Measurements from ENCODE around the gene CDK5RAP2. TPM values are rescaled to one million over a fixed set of nuclear protein-coding genes. Genes with fewer than 3 reads are reported as not detected.
A peak's percentile ranks its signal among the peaks of the same experiment; 100 is the strongest.

CDK5RAP2 gene
- total RNA-seq, 6 experiments from 2014 or later, result 28.4 to 40.8 (median 36.8) TPM

- peaks cover 23% of the 10 kb centered on the region for H3K4me1 Mint-ChIP-seq (ENCODE audit: low read depth)
- no peaks in the 10 kb centered on the region for H3K9me3 Mint-ChIP-seq
- no peaks in the 10 kb centered on the region; the same call in 1 of the 2 replicates for H3K27me3 Mint-ChIP-seq (ENCODE audit: insufficient read depth)
- H3K4me3 Mint-ChIP-seq, result no peak overlapping the region
- peaks cover 32% of the 10 kb centered on the region for H3K36me3 Mint-ChIP-seq (ENCODE audit: low read depth)
- no peak for DNase-seq
- no peak for TF ChIP-seq CTCF (IDR thresholded peaks at IDR 0.05)
- 0 out of 2 replicates have a peak overlapping the region, but pooled peaks have one; percentile 18 for H3K27ac Mint-ChIP-seq
These were observed 169.0 kb downstream of the CDK5RAP2 start for GRCh38 chr9:120410925-120411501.

- Mint-ChIP-seq H3K36me3 (ENCODE audit: low read depth) (peaks cover 27% of the 10 kb centered on the region), H3K9me3 (no peaks in the 10 kb centered on the region), H3K27ac (no peak overlapping the region), H3K27me3 (ENCODE audit: insufficient read depth) (no peaks in the 10 kb centered on the region; the same call in 1 of the 2 replicates), H3K4me1 (ENCODE audit: low read depth) (peaks cover 39% of the 10 kb centered on the region), H3K4me3 (no peak overlapping the region)
- TF ChIP-seq CTCF (IDR thresholded peaks at IDR 0.05), result no peak
- no peak for DNase-seq
These were observed 171.2 kb downstream of the CDK5RAP2 start for GRCh38 chr9:120408680-120409258.

GRCh38 chr9:120405860-120406259 lies 174.1 kb downstream of the CDK5RAP2 start:
- Mint-ChIP-seq H3K9me3 (no peaks in the 10 kb centered on the region), H3K36me3 (ENCODE audit: low read depth) (peaks cover 44% of the 10 kb centered on the region)

GRCh38 chr9:120405134-120405533 lies 174.8 kb downstream of the CDK5RAP2 start:
- H3K4me1 Mint-ChIP-seq (ENCODE audit: low read depth), result peaks cover 35% of the 10 kb centered on the region

More at GRCh38 chr9:120405860-120406259, 174.1 kb downstream of the CDK5RAP2 start:
- no peak for DNase-seq
- Mint-ChIP-seq H3K4me1 (ENCODE audit: low read depth) (peaks cover 35% of the 10 kb centered on the region), H3K27me3 (ENCODE audit: insufficient read depth) (no peaks in the 10 kb centered on the region; the same call in 1 of the 2 replicates), H3K4me3 (no peak overlapping the region), H3K27ac (no peak overlapping the region)
- TF ChIP-seq CTCF (IDR thresholded peaks at IDR 0.05), result no peak

GRCh38 chr9:120403543-120403856 lies 176.5 kb downstream of the CDK5RAP2 start:
- H3K27ac Mint-ChIP-seq, result peak overlapping the region; percentile 88
- peak overlapping the region; percentile 72 for H3K4me3 Mint-ChIP-seq

More at GRCh38 chr9:120405134-120405533, 174.8 kb downstream of the CDK5RAP2 start:
- H3K27me3 Mint-ChIP-seq (ENCODE audit: insufficient read depth), result no peaks in the 10 kb centered on the region; the same call in 1 of the 2 replicates
- H3K9me3 Mint-ChIP-seq, result no peaks in the 10 kb centered on the region
- peaks cover 43% of the 10 kb centered on the region for H3K36me3 Mint-ChIP-seq (ENCODE audit: low read depth)
- H3K27ac Mint-ChIP-seq, result no peak overlapping the region; the same call in 1 of the 2 replicates
- no peak for TF ChIP-seq CTCF (IDR thresholded peaks at IDR 0.05)
- no peak overlapping the region for H3K4me3 Mint-ChIP-seq
- no peak for DNase-seq

More at GRCh38 chr9:120403543-120403856, 176.5 kb downstream of the CDK5RAP2 start:
- no peak for TF ChIP-seq CTCF (IDR thresholded peaks at IDR 0.05)
- Mint-ChIP-seq H3K4me1 (ENCODE audit: low read depth) (peaks cover 51% of the 10 kb centered on the region), H3K36me3 (ENCODE audit: low read depth) (peaks cover 42% of the 10 kb centered on the region), H3K9me3 (no peaks in the 10 kb centered on the region), H3K27me3 (ENCODE audit: insufficient read depth) (no peaks in the 10 kb centered on the region; the same call in 1 of the 2 replicates)
- DNase-seq, result no peak

Measured in HFFc6 (cell line).